Measurements from ENCODE around the gene MYO9B. TPM values are rescaled to one million over a fixed set of nuclear protein-coding genes. Genes with fewer than 3 reads are reported as not detected.

Gene MYO9B, protein sequence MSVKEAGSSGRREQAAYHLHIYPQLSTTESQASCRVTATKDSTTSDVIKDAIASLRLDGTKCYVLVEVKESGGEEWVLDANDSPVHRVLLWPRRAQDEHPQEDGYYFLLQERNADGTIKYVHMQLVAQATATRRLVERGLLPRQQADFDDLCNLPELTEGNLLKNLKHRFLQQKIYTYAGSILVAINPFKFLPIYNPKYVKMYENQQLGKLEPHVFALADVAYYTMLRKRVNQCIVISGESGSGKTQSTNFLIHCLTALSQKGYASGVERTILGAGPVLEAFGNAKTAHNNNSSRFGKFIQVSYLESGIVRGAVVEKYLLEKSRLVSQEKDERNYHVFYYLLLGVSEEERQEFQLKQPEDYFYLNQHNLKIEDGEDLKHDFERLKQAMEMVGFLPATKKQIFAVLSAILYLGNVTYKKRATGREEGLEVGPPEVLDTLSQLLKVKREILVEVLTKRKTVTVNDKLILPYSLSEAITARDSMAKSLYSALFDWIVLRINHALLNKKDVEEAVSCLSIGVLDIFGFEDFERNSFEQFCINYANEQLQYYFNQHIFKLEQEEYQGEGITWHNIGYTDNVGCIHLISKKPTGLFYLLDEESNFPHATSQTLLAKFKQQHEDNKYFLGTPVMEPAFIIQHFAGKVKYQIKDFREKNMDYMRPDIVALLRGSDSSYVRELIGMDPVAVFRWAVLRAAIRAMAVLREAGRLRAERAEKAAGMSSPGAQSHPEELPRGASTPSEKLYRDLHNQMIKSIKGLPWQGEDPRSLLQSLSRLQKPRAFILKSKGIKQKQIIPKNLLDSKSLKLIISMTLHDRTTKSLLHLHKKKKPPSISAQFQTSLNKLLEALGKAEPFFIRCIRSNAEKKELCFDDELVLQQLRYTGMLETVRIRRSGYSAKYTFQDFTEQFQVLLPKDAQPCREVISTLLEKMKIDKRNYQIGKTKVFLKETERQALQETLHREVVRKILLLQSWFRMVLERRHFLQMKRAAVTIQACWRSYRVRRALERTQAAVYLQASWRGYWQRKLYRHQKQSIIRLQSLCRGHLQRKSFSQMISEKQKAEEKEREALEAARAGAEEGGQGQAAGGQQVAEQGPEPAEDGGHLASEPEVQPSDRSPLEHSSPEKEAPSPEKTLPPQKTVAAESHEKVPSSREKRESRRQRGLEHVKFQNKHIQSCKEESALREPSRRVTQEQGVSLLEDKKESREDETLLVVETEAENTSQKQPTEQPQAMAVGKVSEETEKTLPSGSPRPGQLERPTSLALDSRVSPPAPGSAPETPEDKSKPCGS (N-terminal part only)
- 126 TPM for polyA plus RNA-seq (2012; ENCODE audit: missing spikeins)

DNA sequence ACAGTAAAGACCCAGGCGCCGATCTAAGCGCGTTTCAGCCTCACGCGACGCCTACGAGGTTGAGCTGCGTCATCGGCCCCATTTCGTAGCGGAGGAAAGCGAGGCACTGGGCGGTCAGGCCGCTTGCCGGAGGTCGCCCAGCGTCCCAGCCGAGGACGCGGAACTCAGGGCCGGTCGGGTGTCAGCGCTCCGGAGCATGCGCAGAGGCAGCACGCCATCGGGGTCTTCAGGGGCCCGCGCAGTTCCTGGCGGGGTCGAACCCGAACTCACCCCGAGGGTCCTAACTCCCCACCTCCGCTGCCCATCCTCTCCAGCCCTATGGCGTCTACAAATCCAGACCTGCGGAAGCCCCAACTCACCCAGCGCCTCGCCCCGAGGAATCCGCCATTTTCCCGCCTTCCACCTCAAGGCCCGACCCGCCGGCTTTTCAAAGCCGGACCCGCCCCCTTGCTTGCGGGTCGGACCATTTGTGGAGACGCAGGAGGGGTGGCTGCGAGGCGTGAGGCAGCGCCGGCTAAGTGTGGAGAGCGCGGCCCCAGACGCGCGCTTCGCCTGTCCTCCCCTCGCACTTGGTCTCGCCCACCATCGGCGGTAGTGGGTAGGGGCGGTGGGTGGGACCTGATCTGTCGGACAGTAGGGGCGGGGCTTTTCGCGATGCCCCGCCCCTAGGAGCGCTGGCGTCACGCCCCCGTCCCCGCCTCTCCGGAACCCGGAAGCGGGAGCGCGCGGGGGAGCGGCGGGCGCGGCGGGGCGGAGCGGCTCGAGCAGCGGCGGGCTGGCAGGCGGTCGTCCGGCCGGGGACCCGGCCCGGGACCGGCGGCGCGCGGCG, at the start of gene MYO9B, which contains the start of gene HAUS8:
Gene MYO9B, plus strand, starts transcription at position 743 of the 829 bp plus-strand sequence. CDS start 25,941 bp downstream, outside the sequence.
Gene HAUS8, minus strand, starts transcription at position 418 of the 829 bp plus-strand sequence. Its CDS starts 30 bp downstream, at position 388.
- DNase-seq (ENCODE audit: insufficient read length) (peak; percentile 88), FAIRE-seq (peak; percentile 97)
- TF ChIP-seq POLR2A (IDR thresholded peaks at IDR 0.05; ENCODE audit: low read depth, low read length) (peak; percentile 76; the same call in 1 of the 2 replicates), TAF1 (IDR thresholded peaks at IDR 0.05; ENCODE audit: borderline replicate concordance, low read depth, low read length) (peak; percentile 93), POLR2AphosphoS5 (IDR thresholded peaks at IDR 0.05; ENCODE audit: low read depth, low read length) (peak; percentile 61; the same call in 1 of the 2 replicates)

DNA sequence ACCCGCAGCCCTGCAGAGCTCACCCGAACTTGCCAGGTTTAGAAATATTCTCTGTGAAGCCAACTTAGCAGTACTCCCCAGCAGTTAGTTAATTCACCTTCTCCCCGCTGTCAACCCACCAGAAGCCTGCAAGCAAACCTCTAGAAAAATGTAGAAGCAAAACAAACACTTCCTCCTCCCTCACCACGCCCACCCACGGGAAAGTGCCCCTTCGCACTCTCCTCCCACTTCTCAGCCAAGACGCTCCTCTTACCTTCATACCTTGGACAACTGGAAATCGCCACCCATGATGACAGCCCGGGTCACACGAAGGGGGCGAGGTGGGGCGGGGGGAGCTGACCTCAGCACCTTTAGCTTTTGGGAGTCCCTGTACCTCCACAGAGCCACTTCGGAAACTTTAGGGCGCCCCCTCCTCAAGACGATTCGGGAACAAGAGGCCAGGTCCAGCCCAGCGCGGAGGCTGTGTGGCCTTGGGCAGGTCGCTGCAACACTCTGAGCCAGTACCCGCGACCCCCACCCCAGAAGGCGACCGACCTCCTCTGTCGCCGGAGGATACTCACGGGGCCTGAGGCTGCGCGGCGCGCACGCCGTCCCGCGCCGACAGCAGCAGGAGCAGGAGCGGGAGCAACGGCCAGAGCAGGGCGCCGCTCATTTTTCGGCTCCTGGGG, 49.5 kb upstream of the MYO9B start:
- no peak for TF ChIP-seq TAF1 (IDR thresholded peaks at IDR 0.05; ENCODE audit: borderline replicate concordance, low read depth, low read length)
- DNase-seq (ENCODE audit: insufficient read length) (no peak), FAIRE-seq (no peak)

DNA sequence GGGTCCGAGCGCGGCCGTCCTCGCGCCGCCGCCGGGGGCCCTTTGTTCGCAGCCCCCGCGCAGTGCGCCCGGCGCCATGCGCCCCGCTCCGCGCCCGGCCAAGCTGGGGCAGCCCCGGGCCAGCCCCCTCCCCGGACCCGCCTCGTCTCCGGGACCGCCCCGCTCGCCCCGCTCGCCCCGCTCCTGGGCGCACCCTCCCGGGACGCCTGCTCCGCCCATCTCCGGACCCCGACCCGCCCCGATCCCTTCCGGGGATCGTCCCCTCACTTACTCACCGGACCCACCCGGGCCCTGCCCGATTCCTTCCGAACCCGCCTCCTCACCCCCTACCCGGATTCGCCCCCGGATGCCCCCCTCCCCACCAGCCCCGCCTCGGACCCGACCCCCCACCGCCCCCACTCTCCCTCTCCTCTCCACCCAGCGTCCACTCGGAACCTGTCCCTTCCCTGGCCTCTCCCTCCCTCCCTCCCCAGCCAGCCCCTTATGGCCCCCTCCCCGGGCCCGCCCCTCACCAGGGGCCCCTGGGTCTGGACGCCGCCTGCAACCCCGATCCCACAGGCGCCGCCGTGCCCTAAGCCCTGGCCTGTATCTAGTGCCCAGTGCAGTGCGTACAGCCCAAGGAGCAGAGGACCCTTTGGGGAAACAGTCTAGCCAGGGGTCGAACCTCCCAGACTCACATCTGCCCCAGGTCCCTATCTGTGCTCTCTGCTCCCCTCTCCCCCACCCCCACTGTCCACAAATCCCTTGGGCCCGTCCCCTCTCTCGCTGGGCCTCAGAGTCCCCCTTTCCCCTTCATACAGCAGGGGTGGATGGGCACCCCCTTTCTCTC, 48.7 kb upstream of the MYO9B start, which contains the start of gene CPAMD8:
Gene CPAMD8, minus strand, starts transcription at position 105 of the 829 bp plus-strand sequence. CDS start 168 bp downstream, outside the sequence.
- TF ChIP-seq POLR2A (IDR thresholded peaks at IDR 0.05; ENCODE audit: low read depth, low read length) (no peak), TAF1 (IDR thresholded peaks at IDR 0.05; ENCODE audit: borderline replicate concordance, low read depth, low read length) (no peak), POLR2AphosphoS5 (IDR thresholded peaks at IDR 0.05; ENCODE audit: low read depth, low read length) (no peak)
- FAIRE-seq, result no peak
- no peak for DNase-seq (ENCODE audit: insufficient read length)

DNA sequence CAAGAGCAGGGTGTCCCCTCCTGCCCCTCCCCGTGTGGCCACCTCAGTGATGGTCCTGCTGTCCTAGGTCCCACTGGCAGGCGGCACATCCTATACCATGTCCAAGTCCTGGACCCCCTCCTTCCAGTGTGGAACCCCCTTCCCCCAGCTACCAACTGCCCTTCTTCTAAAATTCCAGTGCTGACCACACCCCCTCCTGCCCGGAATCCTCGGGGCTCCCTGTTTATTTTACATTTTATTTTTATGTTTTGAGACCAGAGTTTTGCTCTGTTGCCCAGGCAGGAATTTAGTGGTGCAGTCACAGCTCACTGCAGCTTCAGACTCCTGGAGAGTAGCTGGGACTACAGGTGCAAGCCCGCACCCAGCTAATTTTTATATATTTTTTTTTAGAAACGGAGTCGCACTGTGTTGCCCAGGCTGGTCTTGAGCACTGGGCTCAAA, 48.0 kb upstream of the MYO9B start:
- DNase-seq (ENCODE audit: insufficient read length), result no peak
- TF ChIP-seq POLR2A (IDR thresholded peaks at IDR 0.05; ENCODE audit: low read depth, low read length) (no peak), TAF1 (IDR thresholded peaks at IDR 0.05; ENCODE audit: borderline replicate concordance, low read depth, low read length) (no peak), POLR2AphosphoS5 (IDR thresholded peaks at IDR 0.05; ENCODE audit: low read depth, low read length) (no peak)
- FAIRE-seq, result no peak

DNA sequence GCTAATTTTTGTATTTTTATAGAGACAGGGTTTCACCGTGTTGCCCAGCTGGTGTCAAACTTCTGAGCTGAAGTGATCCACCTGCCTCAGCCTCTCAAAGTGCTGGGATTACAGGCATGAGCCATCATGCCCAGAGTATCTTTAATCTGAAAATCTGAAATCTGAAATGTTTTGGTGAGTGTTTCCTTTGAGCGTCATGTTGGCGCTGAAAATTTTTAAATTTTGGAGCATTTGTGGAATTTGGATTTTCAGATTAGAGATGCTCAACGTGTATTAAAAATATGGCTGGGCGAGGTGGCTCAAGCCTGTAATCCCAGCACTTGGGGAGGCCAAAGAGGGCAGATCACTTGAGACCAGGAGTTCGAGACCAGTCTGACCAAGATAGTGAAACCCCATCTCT, 43.8 kb upstream of the MYO9B start:
- FAIRE-seq, result no peak
- no peak for DNase-seq (ENCODE audit: insufficient read length)
- TF ChIP-seq TAF1 (IDR thresholded peaks at IDR 0.05; ENCODE audit: borderline replicate concordance, low read depth, low read length) (no peak), POLR2A (IDR thresholded peaks at IDR 0.05; ENCODE audit: low read depth, low read length) (no peak), POLR2AphosphoS5 (IDR thresholded peaks at IDR 0.05; ENCODE audit: low read depth, low read length) (no peak)

DNA sequence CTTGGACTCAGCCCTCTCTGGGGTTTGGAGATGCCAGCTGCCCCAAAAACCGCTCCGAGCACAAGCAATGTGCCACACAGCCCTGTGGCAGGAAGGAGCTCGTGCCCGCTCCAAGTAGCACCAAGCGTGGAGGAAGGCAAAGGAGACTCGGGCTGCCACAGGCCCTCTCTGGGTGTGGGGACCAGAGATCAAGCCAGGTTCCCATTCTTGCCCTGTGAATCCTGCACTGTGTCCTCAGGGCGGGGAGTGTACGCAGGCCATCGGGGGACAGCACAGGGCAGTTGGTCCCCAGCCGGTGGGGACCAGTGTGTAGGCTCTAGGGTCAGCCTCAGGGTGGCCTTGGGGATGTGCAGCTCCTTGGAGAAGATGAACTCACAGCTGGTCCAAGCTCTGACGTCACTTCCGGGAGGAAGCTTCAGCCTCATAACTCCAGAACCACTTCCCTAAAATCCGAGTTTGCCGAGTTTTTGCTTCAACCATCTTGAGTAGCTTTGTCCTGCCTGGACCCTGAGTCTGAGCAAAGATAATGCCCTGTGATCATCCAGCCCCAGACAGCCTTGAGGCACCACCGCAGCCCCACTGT, 39.6 kb upstream of the MYO9B start:
- FAIRE-seq, result no peak
- TF ChIP-seq POLR2A (IDR thresholded peaks at IDR 0.05; ENCODE audit: low read depth, low read length) (no peak), POLR2AphosphoS5 (IDR thresholded peaks at IDR 0.05; ENCODE audit: low read depth, low read length) (no peak), TAF1 (IDR thresholded peaks at IDR 0.05; ENCODE audit: borderline replicate concordance, low read depth, low read length) (no peak)
- no peak for DNase-seq (ENCODE audit: insufficient read length)

DNA sequence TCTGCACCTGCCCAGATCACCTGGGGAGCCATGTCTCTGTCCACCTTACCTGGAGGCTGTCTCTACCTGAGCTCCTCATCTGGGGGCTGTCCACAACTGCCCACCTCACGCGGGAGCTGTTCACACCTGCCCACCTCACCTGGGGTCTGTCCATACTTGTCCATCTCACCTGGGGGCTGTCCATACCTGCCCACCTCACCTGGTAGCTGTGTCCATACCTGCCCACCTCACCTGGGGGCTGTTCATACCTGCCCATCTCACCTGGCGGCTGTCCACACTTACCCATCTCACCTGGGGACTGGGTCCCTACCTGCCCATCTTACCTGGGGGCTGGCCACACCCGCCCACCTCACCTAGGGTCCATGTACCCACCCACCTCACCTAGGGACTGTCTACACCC, 38.9 kb upstream of the MYO9B start:
- no peak for TF ChIP-seq POLR2AphosphoS5 (IDR thresholded peaks at IDR 0.05; ENCODE audit: low read depth, low read length)
- no peak for TF ChIP-seq POLR2A (IDR thresholded peaks at IDR 0.05; ENCODE audit: low read depth, low read length)
- TF ChIP-seq TAF1 (IDR thresholded peaks at IDR 0.05; ENCODE audit: borderline replicate concordance, low read depth, low read length), result no peak
- no peak for DNase-seq (ENCODE audit: insufficient read length)
- no peak for FAIRE-seq

DNA sequence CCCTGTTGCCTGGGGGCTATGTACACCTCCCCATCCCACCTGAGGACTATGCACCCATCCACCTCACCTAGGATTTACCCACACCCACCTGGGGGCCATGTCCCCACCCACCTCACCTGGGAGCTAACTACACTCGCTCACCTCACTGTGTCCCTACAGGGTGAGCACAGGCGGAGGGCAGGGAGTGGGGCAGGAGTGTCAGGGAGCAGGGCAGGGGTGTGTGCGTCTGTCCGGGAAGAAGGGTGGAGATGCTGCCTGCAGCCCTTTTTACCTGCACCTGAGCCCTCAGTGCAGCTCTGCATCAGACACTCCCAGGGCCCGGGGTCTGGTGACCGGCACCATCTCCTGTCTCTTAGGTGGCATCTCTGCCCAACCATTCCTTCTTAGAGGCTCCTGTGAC, 38.4 kb upstream of the MYO9B start:
- no peak for TF ChIP-seq POLR2A (IDR thresholded peaks at IDR 0.05; ENCODE audit: low read depth, low read length)
- no peak for TF ChIP-seq POLR2AphosphoS5 (IDR thresholded peaks at IDR 0.05; ENCODE audit: low read depth, low read length)
- no peak for TF ChIP-seq TAF1 (IDR thresholded peaks at IDR 0.05; ENCODE audit: borderline replicate concordance, low read depth, low read length)
- no peak for FAIRE-seq

More for the DNA sequence above, 38.4 kb upstream of the MYO9B start:
- no peak for DNase-seq (ENCODE audit: insufficient read length)
